Measurements from ENCODE around the gene CUL9.

DNA sequence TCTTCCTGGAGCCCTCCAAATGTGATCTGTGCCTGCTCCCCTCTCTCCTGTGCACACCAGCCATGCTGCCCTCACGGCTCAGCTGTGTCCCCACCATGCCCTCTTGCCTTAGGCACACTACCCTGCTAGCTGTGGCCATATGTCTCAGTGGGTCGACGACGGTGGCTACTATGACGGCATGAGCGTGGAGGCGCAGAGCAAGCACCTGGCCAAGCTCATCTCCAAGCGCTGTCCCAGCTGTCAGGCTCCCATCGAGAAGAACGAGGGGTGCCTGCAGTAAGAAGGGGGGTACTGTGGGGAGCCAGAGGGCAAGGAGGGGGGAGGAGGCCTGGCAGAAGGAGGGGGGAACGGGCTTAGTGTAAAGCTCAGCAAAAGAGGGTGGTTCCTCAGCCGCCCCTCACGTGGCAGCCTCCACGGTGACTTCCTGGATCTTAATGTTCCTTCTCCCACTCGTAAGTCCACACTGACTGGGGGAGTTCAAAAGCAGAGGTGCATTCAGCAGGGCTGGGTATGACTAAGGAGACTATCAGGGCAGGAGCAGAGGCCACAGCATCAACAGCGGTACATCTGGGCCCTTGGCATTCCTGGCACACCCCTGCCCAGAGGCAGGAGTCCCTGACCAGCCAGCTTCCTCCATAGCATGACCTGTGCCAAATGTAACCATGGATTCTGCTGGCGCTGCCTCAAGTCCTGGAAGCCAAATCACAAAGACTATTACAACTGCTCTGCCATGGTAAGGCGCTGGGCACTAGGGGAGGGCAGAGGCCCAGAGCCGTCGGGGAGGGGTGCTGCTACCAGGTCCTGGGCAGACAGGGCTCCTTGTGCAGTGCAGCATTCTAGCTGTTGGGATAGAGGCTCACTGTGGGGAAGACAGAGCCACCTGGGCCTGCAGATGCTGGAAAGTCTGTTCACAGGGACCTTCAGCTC is 39.3 kb downstream of the CUL9 start:
- TF ChIP-seq, protein P1, sequence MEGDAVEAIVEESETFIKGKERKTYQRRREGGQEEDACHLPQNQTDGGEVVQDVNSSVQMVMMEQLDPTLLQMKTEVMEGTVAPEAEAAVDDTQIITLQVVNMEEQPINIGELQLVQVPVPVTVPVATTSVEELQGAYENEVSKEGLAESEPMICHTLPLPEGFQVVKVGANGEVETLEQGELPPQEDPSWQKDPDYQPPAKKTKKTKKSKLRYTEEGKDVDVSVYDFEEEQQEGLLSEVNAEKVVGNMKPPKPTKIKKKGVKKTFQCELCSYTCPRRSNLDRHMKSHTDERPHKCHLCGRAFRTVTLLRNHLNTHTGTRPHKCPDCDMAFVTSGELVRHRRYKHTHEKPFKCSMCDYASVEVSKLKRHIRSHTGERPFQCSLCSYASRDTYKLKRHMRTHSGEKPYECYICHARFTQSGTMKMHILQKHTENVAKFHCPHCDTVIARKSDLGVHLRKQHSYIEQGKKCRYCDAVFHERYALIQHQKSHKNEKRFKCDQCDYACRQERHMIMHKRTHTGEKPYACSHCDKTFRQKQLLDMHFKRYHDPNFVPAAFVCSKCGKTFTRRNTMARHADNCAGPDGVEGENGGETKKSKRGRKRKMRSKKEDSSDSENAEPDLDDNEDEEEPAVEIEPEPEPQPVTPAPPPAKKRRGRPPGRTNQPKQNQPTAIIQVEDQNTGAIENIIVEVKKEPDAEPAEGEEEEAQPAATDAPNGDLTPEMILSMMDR (IDR thresholded peaks at IDR 0.05; ENCODE audit: insufficient read depth, low read length) = no peak
- TF ChIP-seq, protein P2, sequence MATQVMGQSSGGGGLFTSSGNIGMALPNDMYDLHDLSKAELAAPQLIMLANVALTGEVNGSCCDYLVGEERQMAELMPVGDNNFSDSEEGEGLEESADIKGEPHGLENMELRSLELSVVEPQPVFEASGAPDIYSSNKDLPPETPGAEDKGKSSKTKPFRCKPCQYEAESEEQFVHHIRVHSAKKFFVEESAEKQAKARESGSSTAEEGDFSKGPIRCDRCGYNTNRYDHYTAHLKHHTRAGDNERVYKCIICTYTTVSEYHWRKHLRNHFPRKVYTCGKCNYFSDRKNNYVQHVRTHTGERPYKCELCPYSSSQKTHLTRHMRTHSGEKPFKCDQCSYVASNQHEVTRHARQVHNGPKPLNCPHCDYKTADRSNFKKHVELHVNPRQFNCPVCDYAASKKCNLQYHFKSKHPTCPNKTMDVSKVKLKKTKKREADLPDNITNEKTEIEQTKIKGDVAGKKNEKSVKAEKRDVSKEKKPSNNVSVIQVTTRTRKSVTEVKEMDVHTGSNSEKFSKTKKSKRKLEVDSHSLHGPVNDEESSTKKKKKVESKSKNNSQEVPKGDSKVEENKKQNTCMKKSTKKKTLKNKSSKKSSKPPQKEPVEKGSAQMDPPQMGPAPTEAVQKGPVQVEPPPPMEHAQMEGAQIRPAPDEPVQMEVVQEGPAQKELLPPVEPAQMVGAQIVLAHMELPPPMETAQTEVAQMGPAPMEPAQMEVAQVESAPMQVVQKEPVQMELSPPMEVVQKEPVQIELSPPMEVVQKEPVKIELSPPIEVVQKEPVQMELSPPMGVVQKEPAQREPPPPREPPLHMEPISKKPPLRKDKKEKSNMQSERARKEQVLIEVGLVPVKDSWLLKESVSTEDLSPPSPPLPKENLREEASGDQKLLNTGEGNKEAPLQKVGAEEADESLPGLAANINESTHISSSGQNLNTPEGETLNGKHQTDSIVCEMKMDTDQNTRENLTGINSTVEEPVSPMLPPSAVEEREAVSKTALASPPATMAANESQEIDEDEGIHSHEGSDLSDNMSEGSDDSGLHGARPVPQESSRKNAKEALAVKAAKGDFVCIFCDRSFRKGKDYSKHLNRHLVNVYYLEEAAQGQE (IDR thresholded peaks at IDR 0.05; ENCODE audit: insufficient replicate concordance, low read depth) = no peak
- peak; percentile 32; the same call in 1 of the 2 replicates for TF ChIP-seq POLR2AphosphoS5 (IDR thresholded peaks at IDR 0.05; ENCODE audit: low read depth)
- TF ChIP-seq GABPA (IDR thresholded peaks at IDR 0.05; ENCODE audit: low read depth) = no peak

Measured in HL-60 (cell line).